Neuronal stem cell (in vitro differentiated cells): ENCODE data around the gene MLF2.
"Not testable (repeated sequence)": the region's sequence is repeated elsewhere in the genome, so short reads cannot be mapped to it uniquely, and the experiment has no call there.

Source experiments
- DNase-seq: peaks from one replicate; pipeline ENCODE4 v3.0.0-alpha.2; 2013; ENCODE audit warnings: low spot score
- H2AFZ ChIP-seq: one replicate; pipeline ENCODE4 v1.6.1; 2013; ENCODE audit warnings: mild to moderate bottlenecking, low read length, inconsistent platforms
- H2AK5ac ChIP-seq: 2 replicates; pipeline ENCODE4 v1.6.1; 2013; ENCODE audit warnings: low read depth, mild to moderate bottlenecking, inconsistent platforms, low read length, moderate library complexity, mixed read lengths
- H2BK120ac ChIP-seq: 2 replicates; pipeline ENCODE4 v1.6.1; 2013; ENCODE audit warnings: low read depth, mild to moderate bottlenecking, inconsistent platforms, low read length, moderate library complexity, mixed read lengths
- H2BK12ac ChIP-seq: one replicate; pipeline ENCODE4 v1.6.1; 2013; ENCODE audit warnings: low read length, inconsistent platforms
- H2BK15ac ChIP-seq: 2 replicates; pipeline ENCODE4 v1.6.1; 2013; ENCODE audit warnings: mild to moderate bottlenecking, low read length, inconsistent platforms, mixed read lengths
- H2BK5ac ChIP-seq: one replicate; pipeline ENCODE4 v1.6.1; 2013; ENCODE audit warnings: inconsistent platforms, mild to moderate bottlenecking, low read length, moderate library complexity
- H3K14ac ChIP-seq: one replicate; pipeline ENCODE4 v1.6.1; 2013; ENCODE audit warnings: low read length, inconsistent platforms
- H3K18ac ChIP-seq: 2 replicates; pipeline ENCODE4 v1.6.1; 2013; ENCODE audit warnings: low read length, inconsistent platforms
- H3K23ac ChIP-seq: 2 replicates; pipeline ENCODE4 v1.6.1; 2013; ENCODE audit warnings: low read depth, mild to moderate bottlenecking, mixed read lengths, low read length, inconsistent platforms; ENCODE audit not compliant: poor library complexity
- H3K27ac ChIP-seq: replicated peaks from 3 replicates; pipeline ENCODE4 v1.5.1; 2013; ENCODE audit warnings: low read length, inconsistent platforms
- H3K27me3 ChIP-seq, 3 experiments: 2 replicates each; pipeline ENCODE4 v1.6.1; 2013; ENCODE audit warnings: low read length in 3 of 3, mild to moderate bottlenecking in 2 of 3, inconsistent platforms in 1 of 3, low read depth in 1 of 3, mixed read lengths in 1 of 3, moderate library complexity in 1 of 3; ENCODE audit not compliant: control insufficient read depth in 3 of 3, insufficient read depth in 3 of 3
- H3K36me3 ChIP-seq, 2 donors: replicated peaks in 1 of 2; 2 replicates each; pipeline ENCODE4 v1.6.1; 2013; ENCODE audit warnings: low read length in 2 of 2; ENCODE audit not compliant: control insufficient read depth in 2 of 2, insufficient read depth in 2 of 2
- H3K4ac ChIP-seq: 2 replicates; pipeline ENCODE4 v1.6.1; 2013; ENCODE audit warnings: inconsistent platforms, mild to moderate bottlenecking, low read length, moderate library complexity
- H3K4me1 ChIP-seq, 2 donors: 1 replicate in 1 of 2; 2 replicates in 1 of 2; pipeline ENCODE4 v1.6.1; 2013; ENCODE audit warnings: low read length in 2 of 2, low read depth in 1 of 2; ENCODE audit not compliant: control insufficient read depth in 2 of 2, insufficient read depth in 1 of 2
- H3K4me2 ChIP-seq: one replicate; pipeline ENCODE4 v1.6.1; 2013; ENCODE audit warnings: mild to moderate bottlenecking, low read length, inconsistent platforms; ENCODE audit not compliant: insufficient read depth, poor library complexity, severe bottlenecking
- H3K4me3 ChIP-seq, 2 donors: 2 replicates each; pipeline ENCODE4 v1.5.1; 2013; ENCODE audit warnings: low read length in 2 of 2, mild to moderate bottlenecking in 2 of 2, inconsistent platforms in 1 of 2, moderate library complexity in 1 of 2
- H3K79me1 ChIP-seq: one replicate; pipeline ENCODE4 v1.6.1; 2013; ENCODE audit warnings: low read depth, mild to moderate bottlenecking, inconsistent platforms, low read length, moderate library complexity
- H3K9ac ChIP-seq: one replicate; pipeline ENCODE4 v1.6.1; 2013; ENCODE audit warnings: mild to moderate bottlenecking, low read depth, low read length, inconsistent platforms; ENCODE audit not compliant: poor library complexity
- H3K9me3 ChIP-seq, 2 donors: replicated peaks in 1 of 2; 2 replicates each; pipeline versions ENCODE3 to v1.6.1; 2013; ENCODE audit warnings: low read length in 2 of 2, mild to moderate bottlenecking in 2 of 2, inconsistent platforms in 1 of 2, low read depth in 1 of 2, mixed read lengths in 1 of 2, moderate library complexity in 1 of 2; ENCODE audit not compliant: control insufficient read depth in 2 of 2, insufficient read depth in 1 of 2
- H4K8ac ChIP-seq: one replicate; pipeline ENCODE4 v1.6.1; 2013; ENCODE audit warnings: low read depth, mild to moderate bottlenecking, inconsistent platforms, low read length, moderate library complexity
- H4K91ac ChIP-seq: one replicate; pipeline ENCODE4 v1.6.1; 2013; ENCODE audit warnings: low read length, low read depth, mild to moderate bottlenecking, inconsistent platforms; ENCODE audit not compliant: poor library complexity
- WGBS, 2 donors: extraction: QIAGEN DNeasy Blood & Tissue Kit; methylation state at CpG; one replicate each; pipeline ENCODE4 v1.1.7; 2013; ENCODE audit warnings: missing lambda C conversion rate in 2 of 2, mixed read lengths in 1 of 2; ENCODE audit not compliant: insufficient read length in 2 of 2, insufficient replicate concordance in 1 of 2; ENCODE audit errors: extremely low coverage in 2 of 2; 5-methylcytosine and 5-hydroxymethylcytosine counted together

Gene MLF2

DNA sequence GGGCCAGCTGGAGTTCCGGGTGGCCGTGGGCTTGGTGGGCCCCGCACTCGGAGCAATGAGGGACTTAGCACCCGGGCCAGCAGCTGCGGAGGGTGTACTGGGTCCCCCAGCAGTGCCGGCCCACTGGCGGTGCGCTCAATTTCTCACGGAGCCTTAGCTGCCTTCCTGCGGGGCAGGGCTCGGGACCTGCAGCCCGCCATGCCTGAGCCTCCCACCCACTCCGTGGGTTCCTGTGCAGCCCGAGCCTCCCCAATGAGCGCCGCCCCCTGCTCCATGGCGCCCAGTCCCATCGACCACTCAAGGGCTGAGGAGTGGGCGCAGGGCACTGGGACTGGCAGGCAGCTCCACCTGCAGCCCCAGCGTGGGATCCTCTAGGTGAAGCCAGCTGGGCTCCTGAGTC, 44.6 kb downstream of the MLF2 start:
- not testable (repeated sequence) for H4K91ac ChIP-seq, H3K4me1 ChIP-seq, H3K79me1 ChIP-seq, H3K14ac ChIP-seq, H3K27me3 ChIP-seq, H3K23ac ChIP-seq, H4K8ac ChIP-seq, H2BK15ac ChIP-seq, H3K4me2 ChIP-seq, H2BK5ac ChIP-seq, H2AK5ac ChIP-seq, H3K9ac ChIP-seq, H2BK12ac ChIP-seq, H3K36me3 ChIP-seq, H3K27ac ChIP-seq, DNase-seq, H3K4ac ChIP-seq, H3K4me3 ChIP-seq, H2AFZ ChIP-seq, H3K9me3 ChIP-seq, H2BK120ac ChIP-seq, H3K18ac ChIP-seq
- WGBS, 2 donors, result no CpG with 5 or more reads among the region's 21 CpGs

DNA sequence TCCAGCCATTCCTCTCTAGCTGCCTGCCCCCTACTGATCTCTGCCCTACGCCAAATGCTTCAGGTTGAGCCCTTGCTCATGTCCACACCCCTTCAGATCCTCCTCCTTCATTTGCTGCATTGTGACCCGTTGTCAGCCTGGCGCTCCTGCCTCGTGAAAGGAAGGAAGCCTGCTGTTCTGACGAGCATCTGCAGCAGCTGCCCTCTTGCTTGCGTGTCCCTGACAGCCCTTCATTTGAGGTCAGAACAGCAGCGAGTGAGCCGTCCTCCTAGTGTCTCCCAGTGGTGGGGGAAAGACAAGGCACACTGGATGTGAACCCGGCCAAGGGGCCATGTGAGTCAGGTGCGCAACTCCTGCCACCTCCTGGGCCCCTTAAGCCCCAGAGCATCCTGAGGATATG, 49.3 kb downstream of the MLF2 start:
- H4K91ac ChIP-seq, result no peak overlapping the region
- peaks cover 9 to 16% of the 10 kb centered on the region in 2 donors for H3K4me1 ChIP-seq
- H3K79me1 ChIP-seq, result peaks cover 12% of the 10 kb centered on the region
- H3K27ac ChIP-seq, result peak overlapping the region; percentile 5
- H3K23ac ChIP-seq, result no peak overlapping the region
- no peak overlapping the region for H4K8ac ChIP-seq
- no peak overlapping the region for H3K9ac ChIP-seq
- H3K4me2 ChIP-seq, result peak overlapping the region; percentile 15
- H3K18ac ChIP-seq, result peak overlapping the region; percentile 12
- no peak overlapping the region for H2BK15ac ChIP-seq
- peak; percentile 37 for DNase-seq
- H3K36me3 ChIP-seq, result no peaks in the 10 kb centered on the region
- H2AK5ac ChIP-seq, result no peak overlapping the region
- H2BK5ac ChIP-seq, result no peak overlapping the region
- H2BK120ac ChIP-seq, result no peak overlapping the region
- H3K27me3 ChIP-seq, result peaks cover 0 to 12% (median 7%) of the 10 kb centered on the region in 3 experiments
- no peak overlapping the region for H3K14ac ChIP-seq
- no peak overlapping the region for H3K4ac ChIP-seq
- H3K9me3 ChIP-seq, result no peaks in the 10 kb centered on the region
- WGBS, 2 donors, result no CpG with 5 or more reads among the region's 10 CpGs
- H3K4me3 ChIP-seq, result no peak overlapping the region
- H2BK12ac ChIP-seq, result no peak overlapping the region
- H2AFZ ChIP-seq, result peak overlapping the region; percentile 39

DNA sequence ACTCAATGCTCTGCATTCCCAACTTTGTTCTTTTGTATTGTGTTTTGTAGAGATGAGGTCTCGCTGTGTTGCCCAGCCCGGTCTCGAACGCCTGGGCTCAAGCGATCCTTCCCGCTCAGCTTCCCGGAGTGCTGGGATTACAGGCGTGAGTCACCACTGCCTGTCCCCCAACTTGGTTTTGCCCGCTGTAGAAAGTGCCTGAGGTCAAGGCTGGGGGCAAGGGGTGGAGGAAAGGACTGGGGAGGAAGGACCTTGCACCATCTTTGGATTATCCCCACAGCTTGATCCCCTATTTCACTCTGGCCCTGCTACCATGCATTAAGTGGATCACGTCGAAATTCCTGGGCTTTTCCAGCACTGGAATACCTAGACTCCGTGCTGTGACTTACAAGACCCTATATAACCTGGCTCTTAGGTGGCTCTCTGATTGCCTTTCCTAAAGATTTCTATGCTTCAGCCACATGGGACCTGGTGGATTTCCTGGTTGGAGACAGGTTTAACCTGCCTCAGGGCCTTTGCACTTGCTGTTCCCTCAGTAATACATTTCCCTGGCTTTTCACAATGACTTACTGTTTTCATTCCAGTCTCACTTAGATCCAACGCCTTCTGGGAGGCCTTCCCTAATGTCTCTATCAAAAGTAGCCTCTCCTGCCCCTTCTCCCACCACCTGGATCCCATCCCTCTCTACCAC, 51.7 kb downstream of the MLF2 start:
- Histone ChIP-seq H3K9me3 (no peaks in the 10 kb centered on the region), H3K79me1 (peaks cover 15% of the 10 kb centered on the region), H3K9ac (peak overlapping the region; percentile 21), H3K4me1 (peaks cover 9 to 16% of the 10 kb centered on the region in 2 donors), H3K4ac (no peak overlapping the region), H3K27me3 (peaks cover 0 to 12% (median 7%) of the 10 kb centered on the region in 3 experiments), H4K91ac (peak overlapping the region; percentile 92), H2BK12ac (peak overlapping the region; percentile 63), H3K23ac (peak overlapping the region; percentile 25), H3K18ac (peak overlapping the region; percentile 89), H3K14ac (peak overlapping the region; percentile 56), H3K4me3 (peak overlapping the region; percentile 80 to 81), H2BK5ac (peak overlapping the region; percentile 93), H3K27ac (no peak overlapping the region), H2BK15ac (peak overlapping the region; percentile 84), H2AFZ (peak overlapping the region; percentile 97), H4K8ac (no peak overlapping the region), H2BK120ac (peak overlapping the region; percentile 95), H3K4me2 (peak overlapping the region; percentile 65), H2AK5ac (peak overlapping the region; percentile 84), H3K36me3 (peaks cover 9 to 10% of the 10 kb centered on the region in 2 donors)
- WGBS, 2 donors, result no CpG with 5 or more reads among the region's 13 CpGs
- peak; percentile 39 for DNase-seq

DNA sequence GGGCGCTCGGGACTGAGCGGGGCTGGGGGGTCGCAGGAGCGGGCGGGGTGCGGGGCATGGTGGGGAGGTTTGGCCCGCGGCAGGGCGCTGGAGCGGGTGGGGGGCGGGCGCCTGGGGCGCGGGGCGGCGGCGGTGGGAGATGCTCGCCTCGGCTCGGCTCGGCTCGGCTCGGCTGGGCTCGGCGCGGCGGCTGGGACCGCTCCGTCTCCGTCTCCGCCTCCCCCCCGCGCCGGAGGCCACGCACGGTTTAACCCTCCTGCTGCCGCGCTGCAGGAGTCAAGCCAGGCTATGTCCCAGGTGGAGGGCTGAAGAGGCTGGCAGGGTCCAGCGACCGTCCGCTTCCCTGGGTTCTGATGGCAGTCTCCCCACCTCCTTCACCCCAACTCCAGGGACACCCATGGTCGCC, 52.3 kb downstream of the MLF2 start, which contains the start of gene PIANP:
Gene PIANP, minus strand, starts transcription at position 170 of the 406 bp plus-strand sequence. CDS start 2,754 bp downstream, outside the sequence.
- DNase-seq, result peak; percentile 23
- H3K27ac ChIP-seq, result peak within 1 kb of the TSS; percentile 26

More for the DNA sequence above, 52.3 kb downstream of the MLF2 start, which contains the start of gene PIANP:
- H3K79me1 ChIP-seq, result peaks cover 15% of the 10 kb centered on the region
- peak within 1 kb of the TSS; percentile 100 for H3K9ac ChIP-seq
- peak within 1 kb of the TSS; percentile 100 for H3K14ac ChIP-seq
- H3K18ac ChIP-seq, result peak within 1 kb of the TSS; percentile 99
- H3K4me2 ChIP-seq, result peak within 1 kb of the TSS; percentile 65
- H3K4me3 ChIP-seq, result peak within 1 kb of the TSS; percentile 81 to 98
- peak within 1 kb of the TSS; percentile 93 for H2BK5ac ChIP-seq
- H2BK15ac ChIP-seq, result peak within 1 kb of the TSS; percentile 99
- peaks cover 10 to 14% of the 10 kb centered on the region in 2 donors for H3K36me3 ChIP-seq
- peaks cover 0 to 12% (median 7%) of the 10 kb centered on the region in 3 experiments for H3K27me3 ChIP-seq
- H4K8ac ChIP-seq, result peak within 1 kb of the TSS; percentile 89
- H3K9me3 ChIP-seq, result no peaks in the 10 kb centered on the region
- peak within 1 kb of the TSS; percentile 63 for H2BK12ac ChIP-seq
- H3K4me1 ChIP-seq, result peaks cover 9 to 16% of the 10 kb centered on the region in 2 donors
- H2BK120ac ChIP-seq, result peak within 1 kb of the TSS; percentile 99
- H3K23ac ChIP-seq, result peak within 1 kb of the TSS; percentile 94
- peak within 1 kb of the TSS; percentile 80 for H3K4ac ChIP-seq
- peak within 1 kb of the TSS; percentile 91 for H2AK5ac ChIP-seq
- peak within 1 kb of the TSS; percentile 97 for H2AFZ ChIP-seq
- WGBS, 2 donors, result no CpG with 5 or more reads among the region's 43 CpGs
- H4K91ac ChIP-seq, result peak within 1 kb of the TSS; percentile 92
